H1 (cell line): ENCODE data around the gene GREM2. TPM values are rescaled to one million over a fixed set of nuclear protein-coding genes. Genes with fewer than 3 reads are reported as not detected.

ENCODE experiments used
- CTCF ChIA-PET: fragments of 300-600 bp; sonication (Branson Sonifier 250); formaldehyde crosslinking; loops from one replicate; lab custom pipeline; 2021; ENCODE audit not compliant: partially characterized antibody; lab: Charles Lee
- POLR2A ChIA-PET: fragments of 300-600 bp; sonication (Branson Sonifier 250); formaldehyde crosslinking; loops from one replicate; lab custom pipeline; 2021; ENCODE audit warnings: inconsistent platforms; ENCODE audit not compliant: partially characterized antibody; lab: Charles Lee
- DNase-seq, 2 experiments: peaks; one replicate each; pipeline versions ENCODE4 v3.0.0 to v3.0.0-alpha.2; 2010 to 2022; ENCODE audit warnings: low spot score in 2 of 2, low read depth in 1 of 2, mixed read lengths in 1 of 2
- FAIRE-seq: peaks from 2 replicates; lab custom pipeline; 2011; peaks lifted over from hg19 to GRCh38; lab: Jason Lieb, UNC
- H2AFZ ChIP-seq: 2 replicates; pipeline ENCODE4 v1.8.1; 2012; ENCODE audit warnings: low read length, inconsistent platforms
- H2AK5ac ChIP-seq: 2 replicates; pipeline ENCODE4 v1.6.1; 2013; ENCODE audit warnings: low read depth, low read length
- H2BK120ac ChIP-seq: replicated peaks from 2 replicates; pipeline ENCODE3; 2013; ENCODE audit warnings: low read depth, low read length, inconsistent platforms
- H2BK12ac ChIP-seq: 2 replicates; pipeline ENCODE4 v1.6.1; 2013; ENCODE audit warnings: low read depth, low read length
- H2BK15ac ChIP-seq: 2 replicates; pipeline ENCODE4 v1.6.1; 2013; ENCODE audit warnings: low read length
- H2BK20ac ChIP-seq: 2 replicates; pipeline ENCODE4 v1.6.1; 2013; ENCODE audit warnings: low read length
- H2BK5ac ChIP-seq: 2 replicates; pipeline ENCODE4 v1.6.1; 2013; ENCODE audit warnings: low read depth, low read length
- H3K14ac ChIP-seq: 2 replicates; pipeline ENCODE4 v1.6.1; 2013; ENCODE audit warnings: inconsistent platforms; ENCODE audit not compliant: insufficient read length
- H3K18ac ChIP-seq: 2 replicates; pipeline ENCODE4 v1.6.1; 2013; ENCODE audit warnings: low read length; ENCODE audit errors: extremely low read depth
- H3K23ac ChIP-seq: 2 replicates; pipeline ENCODE4 v1.6.1; 2013; ENCODE audit warnings: inconsistent platforms; ENCODE audit not compliant: insufficient read length
- H3K23me2 ChIP-seq: 2 replicates; pipeline ENCODE4 v1.6.1; 2013; ENCODE audit warnings: low read depth, low read length
- H3K27ac ChIP-seq: 2 replicates; pipeline ENCODE4 v1.6.1; 2011; ENCODE audit warnings: low read depth, low read length, inconsistent platforms
- H3K27me3 ChIP-seq, 4 experiments: replicated peaks in 1 of 4; 1 replicate in 1 of 4; 2 replicates in 3 of 4; pipeline versions ENCODE4 v1.6.1 to v1.8.1; 2011 to 2013; ENCODE audit warnings: low read length in 3 of 4, mild to moderate bottlenecking in 3 of 4, inconsistent platforms in 2 of 4, mixed read lengths in 2 of 4, moderate library complexity in 1 of 4; ENCODE audit not compliant: control insufficient read depth in 3 of 4, insufficient read depth in 3 of 4; ENCODE audit errors: extremely low read depth in 1 of 4
- H3K36me3 ChIP-seq, 4 experiments: 2 replicates each; pipeline versions ENCODE4 v1.6.1 to v1.8.1; 2011 to 2013; ENCODE audit warnings: mild to moderate bottlenecking in 4 of 4, low read length in 3 of 4, moderate library complexity in 2 of 4, control low read depth in 1 of 4, inconsistent platforms in 1 of 4; ENCODE audit not compliant: insufficient read depth in 4 of 4, control insufficient read depth in 2 of 4
- H3K4ac ChIP-seq: replicated peaks from 2 replicates; pipeline ENCODE3; 2013; ENCODE audit warnings: low read length, low read depth, mixed read lengths, inconsistent platforms; ENCODE audit not compliant: insufficient read length
- H3K4me1 ChIP-seq, 4 experiments: replicated peaks in 1 of 4; 1 replicate in 1 of 4; 2 replicates in 3 of 4; pipeline versions ENCODE4 v1.6.1 to v1.8.1; 2011 to 2013; ENCODE audit warnings: low read length in 3 of 4, inconsistent platforms in 2 of 4, mixed read lengths in 1 of 4; ENCODE audit not compliant: insufficient read depth in 4 of 4, control insufficient read depth in 3 of 4
- H3K4me2 ChIP-seq, 2 experiments: 2 replicates each; pipeline versions ENCODE4 v1.6.1 to v1.8.1; 2011 to 2013; ENCODE audit warnings: low read depth in 2 of 2, low read length in 2 of 2, control low read depth in 1 of 2, inconsistent platforms in 1 of 2, mild to moderate bottlenecking in 1 of 2; ENCODE audit not compliant: insufficient read depth in 1 of 2
- H3K4me3 ChIP-seq, 4 experiments: fragments of 200-600, 300-600 bp in 1 of 4; sonication (generic), shearing (Covaris generic), sonication (Bioruptor Twin) in 1 of 4; 2 replicates each; pipeline versions ENCODE4 v1.5.1 to v1.8.1; 2011 to 2016; ENCODE audit warnings: low read length in 4 of 4, low read depth in 3 of 4, control low read depth in 2 of 4, inconsistent platforms in 2 of 4, mild to moderate bottlenecking in 2 of 4, mixed read lengths in 1 of 4, moderate library complexity in 1 of 4; ENCODE audit not compliant: insufficient read depth in 2 of 4; ENCODE audit errors: extremely low read depth in 1 of 4
- H3K56ac ChIP-seq: replicated peaks from 2 replicates; pipeline ENCODE3; 2013; ENCODE audit warnings: low read depth, mild to moderate bottlenecking, mixed read lengths, low read length, inconsistent platforms; ENCODE audit not compliant: insufficient read length
- H3K79me1 ChIP-seq: 2 replicates; pipeline ENCODE4 v1.6.1; 2013; ENCODE audit warnings: low read depth, low read length, control low read depth
- H3K79me2 ChIP-seq, 2 experiments: 2 replicates each; pipeline versions ENCODE4 v1.6.1 to v1.8.1; 2012 to 2013; ENCODE audit warnings: low read length in 2 of 2, mild to moderate bottlenecking in 2 of 2, inconsistent platforms in 1 of 2; ENCODE audit not compliant: insufficient read depth in 2 of 2, control insufficient read depth in 1 of 2
- H3K9ac ChIP-seq, 4 experiments: replicated peaks in 1 of 4; 1 replicate in 1 of 4; 2 replicates in 3 of 4; pipeline versions ENCODE4 v1.6.1 to v1.8.1; 2011 to 2013; ENCODE audit warnings: low read depth in 3 of 4, low read length in 3 of 4, control low read depth in 2 of 4, mild to moderate bottlenecking in 2 of 4, moderate library complexity in 2 of 4, inconsistent platforms in 1 of 4; ENCODE audit errors: extremely low read depth in 1 of 4
- H3K9me3 ChIP-seq, 2 experiments: 2 replicates each; pipeline versions ENCODE4 v1.6.1 to v1.8.1; 2012 to 2013; ENCODE audit warnings: mild to moderate bottlenecking in 2 of 2, moderate library complexity in 2 of 2, control low read depth in 1 of 2, inconsistent platforms in 1 of 2, low read depth in 1 of 2, low read length in 1 of 2, mixed read lengths in 1 of 2; ENCODE audit not compliant: insufficient read depth in 2 of 2
- H4K20me1 ChIP-seq, 2 experiments: replicated peaks in 1 of 2; 2 replicates each; pipeline versions ENCODE3 to v1.8.1; 2011 to 2013; ENCODE audit warnings: inconsistent platforms in 2 of 2, low read length in 2 of 2, mild to moderate bottlenecking in 1 of 2; ENCODE audit not compliant: insufficient read depth in 2 of 2, control insufficient read depth in 1 of 2
- H4K5ac ChIP-seq: 2 replicates; pipeline ENCODE4 v1.6.1; 2013; ENCODE audit warnings: low read length, low read depth, mixed read lengths, inconsistent platforms; ENCODE audit not compliant: insufficient read length
- H4K8ac ChIP-seq: 2 replicates; pipeline ENCODE4 v1.8.0; 2013; ENCODE audit warnings: mild to moderate bottlenecking, moderate library complexity, low read length, inconsistent platforms; ENCODE audit not compliant: insufficient read depth; ENCODE audit errors: extremely low read depth
- H4K91ac ChIP-seq: replicated peaks from 2 replicates; pipeline ENCODE3; 2013; ENCODE audit warnings: low read length, mixed read lengths, inconsistent platforms; ENCODE audit not compliant: insufficient read length
- CBX8 ChIP-seq: fragments of 300-800, 300-1000 bp; sonication (generic); IDR thresholded peaks from 2 replicates; pipeline ENCODE4 v1.7.1; 2016; ENCODE audit warnings: low read depth, low read length, borderline replicate concordance
- CEBPB ChIP-seq: IDR thresholded peaks from 2 replicates; pipeline ENCODE4 v1.6.1; 2012; ENCODE audit warnings: low read depth, low read length
- CHD1 ChIP-seq: IDR thresholded peaks from 2 replicates; pipeline ENCODE4 v1.6.1; 2012; ENCODE audit warnings: low read depth, low read length, improper control_type of control experiment
- CHD2 ChIP-seq: IDR thresholded peaks from 2 replicates; pipeline ENCODE4 v1.6.1; 2012; ENCODE audit warnings: low read length, improper control_type of control experiment
- EP300 ChIP-seq, 2 experiments: IDR thresholded peaks; 1 replicate in 1 of 2; 2 replicates in 1 of 2; pipeline ENCODE4 v1.6.1; 2011 to 2012; ENCODE audit warnings: low read depth in 2 of 2, low read length in 2 of 2, mild to moderate bottlenecking in 2 of 2, borderline replicate concordance in 1 of 2, inconsistent platforms in 1 of 2, moderate library complexity in 1 of 2
- JUND ChIP-seq: IDR thresholded peaks from 2 replicates; pipeline ENCODE4 v1.6.1; 2011; ENCODE audit warnings: mild to moderate bottlenecking, improper control_type of control experiment, low read length
- KDM1A ChIP-seq: fragments of 200-600, 300-600 bp; sonication (generic); IDR thresholded peaks from 2 replicates; pipeline ENCODE4 v1.7.1; 2016; ENCODE audit warnings: mild to moderate bottlenecking, low read length, borderline replicate concordance
- POU5F1 ChIP-seq: IDR thresholded peaks from 2 replicates; pipeline ENCODE4 v1.6.1; 2011; ENCODE audit warnings: low read depth, mild to moderate bottlenecking, low read length, moderate library complexity
- RBBP5 ChIP-seq: IDR thresholded peaks from 2 replicates; pipeline ENCODE4 v1.7.1; 2012; ENCODE audit warnings: low read depth, mild to moderate bottlenecking, inconsistent platforms, low read length, moderate library complexity, borderline replicate concordance
- RNF2 ChIP-seq: fragments of 200-900, 300-1000 bp; sonication (generic); IDR thresholded peaks from 2 replicates; pipeline ENCODE4 v1.7.1; 2016; ENCODE audit warnings: borderline replicate concordance, low read depth, mild to moderate bottlenecking, antibody characterized with exemption, low read length; ENCODE audit not compliant: poor library complexity, severe bottlenecking; ENCODE audit errors: missing control alignments
- SUZ12 ChIP-seq: fragments of 200-600 bp; sonication (generic); IDR thresholded peaks from 2 replicates; pipeline ENCODE4 v1.6.1; 2012; ENCODE audit warnings: mild to moderate bottlenecking, inconsistent platforms, low read length, moderate library complexity, mixed read lengths
- TAF1 ChIP-seq: IDR thresholded peaks from 2 replicates; pipeline ENCODE4 v1.6.1; 2011; ENCODE audit warnings: mild to moderate bottlenecking, low read depth, low read length
- TCF12 ChIP-seq: IDR thresholded peaks from 2 replicates; pipeline ENCODE4 v1.6.1; 2011; ENCODE audit warnings: low read depth, mild to moderate bottlenecking, low read length
- WGBS, 2 experiments: shearing (Covaris generic) in 1 of 2; methylation state at CpG; one replicate each; pipeline versions ENCODE4 v1.1.6 to v1.1.7; 2013 to 2015; ENCODE audit warnings: low lambda C conversion rate in 2 of 2, mixed read lengths in 2 of 2, inconsistent platforms in 1 of 2, low coverage in 1 of 2, missing lambda C conversion rate in 1 of 2; ENCODE audit not compliant: insufficient replicate concordance in 2 of 2, insufficient coverage in 1 of 2, insufficient read length in 1 of 2; ENCODE audit errors: extremely low coverage in 1 of 2, missing lambda C conversion rate in 1 of 2; 5-methylcytosine and 5-hydroxymethylcytosine counted together
- polyA plus RNA-seq, 7 experiments: library from polyadenylated mRNA; depleted of rRNA in 3 of 7; stranded (reverse) in 5 of 7; unstranded in 2 of 7; fragments of >200 nt in 5 of 7; fragments of 200-250 nt in 2 of 7; gene quantifications; 1 replicate in 5 of 7; 2 replicates in 1 of 7; 4 replicates in 1 of 7; pipeline versions ENCODE4 v1.2.1 to v1.2.3, GENCODE V29; 2011 to 2013; ENCODE audit warnings: missing spikeins in 2 of 7, mixed read lengths in 2 of 7
- total RNA-seq: library from RNA; stranded (reverse); fragmentation: NEBNext Ultra II Directional; extraction: Animal tissue kit (Norgen Biotek cat#: 25700); gene quantifications from 2 replicates; pipeline ENCODE4 v1.2.1, GENCODE V29; 2021
- TF ChIP-seq, protein P1 (sequence below): IDR thresholded peaks from 2 replicates; pipeline ENCODE4 v1.6.1; 2011; ENCODE audit warnings: low read length, improper control_type of control experiment

GREM2 gene
- total and polyA plus RNA-seq, 2 of the 8 experiments (the other 6 are each of a cell fraction or from before 2014, with no cell fraction given) = 0.05 TPM; not detected in 1

GRCh38 chr1:240644732-240645131 lies 32.8 kb upstream of the GREM2 start:
- H3K18ac ChIP-seq = no peak overlapping the region
- H4K20me1 ChIP-seq = no peaks in the 10 kb centered on the region
- H2BK5ac ChIP-seq = no peak overlapping the region
- no peak overlapping the region for H3K9ac ChIP-seq
- H3K14ac ChIP-seq = no peak overlapping the region
- peak overlapping the region; percentile 44; the same call in 1 of the 2 replicates for H2AFZ ChIP-seq
- TF ChIP-seq CHD2 (no peak), TAF1 (no peak), TCF12 (no peak), JUND (no peak), KDM1A (no peak), SUZ12 (no peak), CEBPB (no peak), CBX8 (no peak), CHD1 (no peak), RBBP5 (no peak), EP300 (IDR thresholded peaks at IDR 0.05; ENCODE audit: borderline replicate concordance in 1 of 2, low read depth in 2 of 2, low read length in 2 of 2) (no peak), POU5F1 (no peak), RNF2 (no peak)
- TF ChIP-seq, protein P1, sequence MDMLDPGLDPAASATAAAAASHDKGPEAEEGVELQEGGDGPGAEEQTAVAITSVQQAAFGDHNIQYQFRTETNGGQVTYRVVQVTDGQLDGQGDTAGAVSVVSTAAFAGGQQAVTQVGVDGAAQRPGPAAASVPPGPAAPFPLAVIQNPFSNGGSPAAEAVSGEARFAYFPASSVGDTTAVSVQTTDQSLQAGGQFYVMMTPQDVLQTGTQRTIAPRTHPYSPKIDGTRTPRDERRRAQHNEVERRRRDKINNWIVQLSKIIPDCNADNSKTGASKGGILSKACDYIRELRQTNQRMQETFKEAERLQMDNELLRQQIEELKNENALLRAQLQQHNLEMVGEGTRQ = no peak
- no peak overlapping the region for H3K56ac ChIP-seq
- H3K4me1 ChIP-seq = no peaks in the 10 kb centered on the region
- no peak overlapping the region for H3K4ac ChIP-seq
- no peak overlapping the region for H2AK5ac ChIP-seq
- FAIRE-seq = no peak
- H4K91ac ChIP-seq = no peak overlapping the region
- no peak overlapping the region for H3K27ac ChIP-seq
- no peaks in the 10 kb centered on the region for H3K36me3 ChIP-seq
- POLR2A ChIA-PET = no interaction called here
- no peak for DNase-seq
- H3K27me3 ChIP-seq = no peaks in the 10 kb centered on the region
- H3K4me3 ChIP-seq = no peak overlapping the region
- no peaks in the 10 kb centered on the region for H3K79me2 ChIP-seq
- WGBS, 2 experiments = 84% methylated on average over 6 of the region's 6 CpGs; no CpG with 5 or more reads in 1 of the 2 experiments
- no peaks in the 10 kb centered on the region for H3K79me1 ChIP-seq
- H2BK15ac ChIP-seq = no peak overlapping the region
- H2BK20ac ChIP-seq = no peak overlapping the region
- H4K5ac ChIP-seq = no peak overlapping the region
- no peaks in the 10 kb centered on the region for H3K9me3 ChIP-seq
- CTCF ChIA-PET = interaction anchor here (0.5 kb wide), 1 partner anchor 436 kb away, joined by 3 read pairs; no protein-coding TSS in a partner anchor
- H3K23me2 ChIP-seq = no peaks in the 10 kb centered on the region
- no peak overlapping the region for H2BK12ac ChIP-seq
- H4K8ac ChIP-seq = no peak overlapping the region
- H3K4me2 ChIP-seq = no peak overlapping the region
- H3K23ac ChIP-seq = no peak overlapping the region
- H2BK120ac ChIP-seq = no peak overlapping the region
